K562 (cell line): ENCODE measurements around the gene HIVEP1. TPM values are rescaled to one million over a fixed set of nuclear protein-coding genes. Genes with fewer than 3 reads are reported as not detected.
A peak's percentile ranks its signal among the peaks of the same experiment; 100 is the strongest.

ENCODE experiments used
- C11orf30 ChIP-seq: fragments of 450-650 bp; IDR thresholded peaks from 2 replicates; pipeline ENCODE4 v1.6.1; 2016; ENCODE audit warnings: low read depth, mild to moderate bottlenecking
- CBX3 ChIP-seq, 2 experiments: IDR thresholded peaks; 1 replicate in 1 of 2; 2 replicates in 1 of 2; pipeline ENCODE4 v1.6.1; 2012; ENCODE audit warnings: inconsistent platforms in 2 of 2, low read length in 2 of 2, borderline replicate concordance in 1 of 2, control low read depth in 1 of 2
- SMARCC2 ChIP-seq: fragments of 450-650 bp; IDR thresholded peaks from 2 replicates; pipeline ENCODE4 v1.6.1; 2017; ENCODE audit warnings: antibody characterized with exemption, moderate library complexity, mild to moderate bottlenecking, low read depth
- TEAD4 ChIP-seq, 2 experiments: sonication (generic) in 1 of 2; formaldehyde crosslinking in 1 of 2; IDR thresholded peaks; 2 replicates each; pipeline versions ENCODE4 v1.6.1 to v1.8.0; 2012 to 2022; ENCODE audit warnings: borderline replicate concordance in 1 of 2, inconsistent platforms in 1 of 2, low read length in 1 of 2, mild to moderate bottlenecking in 1 of 2, missing genetic modification reagents in 1 of 2
- ZKSCAN3 ChIP-seq: fragments of 250-450 bp; sonication (Bioruptor Pico); IDR thresholded peaks from 2 replicates; pipeline ENCODE4 v1.4.0; 2020
- polyA plus RNA-seq, 8 experiments: library from polyadenylated mRNA; depleted of rRNA in 4 of 8; stranded (reverse) in 5 of 8; unstranded in 3 of 8; fragments of >200 nt; fragmentation: Nextera tagmentation in 2 of 8; fragmentation: Illumina TruSeq in 1 of 8; extraction: Ambion mirVana in 2 of 8; extraction: Trizol in 1 of 8; gene quantifications; 2 replicates each; pipeline versions ENCODE4 v1.2.1 to v1.2.3, GENCODE V29; 2011 to 2014; ENCODE audit warnings: inconsistent platforms in 1 of 8, missing spikeins in 1 of 8
- total RNA-seq, 7 experiments: library from RNA; depleted of rRNA in 6 of 7; stranded (reverse); fragments of >200 nt in 6 of 7; fragmentation: Illumina TruSeq in 2 of 7; extraction: Trizol in 2 of 7; gene quantifications; 2 replicates each; pipeline versions ENCODE4 v1.2.1 to v1.2.3, GENCODE V29; 2011 to 2021; ENCODE audit warnings: low replicate concordance in 1 of 7
- TF ChIP-seq, protein P1 (sequence below), 2 experiments: fragments of 450-650 bp; formaldehyde crosslinking in 1 of 2; IDR thresholded peaks; 2 replicates each; pipeline versions ENCODE4 v1.4.0 to v1.6.1; 2014 to 2020; ENCODE audit warnings: mild to moderate bottlenecking in 2 of 2, borderline replicate concordance in 1 of 2, low read depth in 1 of 2
- TF ChIP-seq, protein P2 (sequence below): fragments of 450-650 bp; formaldehyde crosslinking; IDR thresholded peaks from 2 replicates; pipeline ENCODE4 v1.4.0; 2022; ENCODE audit warnings: missing genetic modification characterization

Gene HIVEP1
- total and polyA plus RNA-seq, 9 of the 15 experiments (the other 6 are each of a cell fraction or from before 2014, with no cell fraction given): 6.0 to 33.3 (median 21.7) TPM

DNA sequence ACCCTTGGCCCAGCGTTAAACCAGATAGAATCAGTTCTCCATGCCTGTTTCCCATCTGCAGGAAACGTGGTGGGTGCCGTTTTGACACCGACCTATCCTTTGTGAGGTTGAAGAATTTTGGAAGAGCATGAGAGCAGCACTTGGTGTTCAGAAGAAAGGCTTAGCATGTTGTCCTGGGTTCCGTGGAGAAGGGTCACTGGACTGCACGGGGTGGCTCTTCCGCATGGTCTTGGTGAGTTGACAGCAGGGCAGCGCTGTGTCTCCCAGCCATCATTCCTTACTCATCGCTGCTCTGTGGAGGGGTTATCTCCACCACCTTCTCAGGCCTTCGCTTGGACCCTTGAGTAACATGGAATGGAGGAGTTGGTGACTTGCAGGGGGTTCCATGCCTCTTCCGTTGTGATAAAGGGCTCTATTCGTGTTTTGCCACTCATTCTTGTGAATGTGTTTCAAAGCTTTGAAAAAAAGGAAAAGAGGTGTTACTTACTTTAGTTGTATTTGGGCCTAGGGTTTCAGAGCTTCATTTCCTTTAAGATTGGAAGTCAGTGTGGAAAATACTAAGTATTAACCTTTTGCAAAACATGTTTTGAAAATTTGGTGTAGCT, 8.2 kb downstream of the HIVEP1 start (continued):
- TF ChIP-seq, protein P1, sequence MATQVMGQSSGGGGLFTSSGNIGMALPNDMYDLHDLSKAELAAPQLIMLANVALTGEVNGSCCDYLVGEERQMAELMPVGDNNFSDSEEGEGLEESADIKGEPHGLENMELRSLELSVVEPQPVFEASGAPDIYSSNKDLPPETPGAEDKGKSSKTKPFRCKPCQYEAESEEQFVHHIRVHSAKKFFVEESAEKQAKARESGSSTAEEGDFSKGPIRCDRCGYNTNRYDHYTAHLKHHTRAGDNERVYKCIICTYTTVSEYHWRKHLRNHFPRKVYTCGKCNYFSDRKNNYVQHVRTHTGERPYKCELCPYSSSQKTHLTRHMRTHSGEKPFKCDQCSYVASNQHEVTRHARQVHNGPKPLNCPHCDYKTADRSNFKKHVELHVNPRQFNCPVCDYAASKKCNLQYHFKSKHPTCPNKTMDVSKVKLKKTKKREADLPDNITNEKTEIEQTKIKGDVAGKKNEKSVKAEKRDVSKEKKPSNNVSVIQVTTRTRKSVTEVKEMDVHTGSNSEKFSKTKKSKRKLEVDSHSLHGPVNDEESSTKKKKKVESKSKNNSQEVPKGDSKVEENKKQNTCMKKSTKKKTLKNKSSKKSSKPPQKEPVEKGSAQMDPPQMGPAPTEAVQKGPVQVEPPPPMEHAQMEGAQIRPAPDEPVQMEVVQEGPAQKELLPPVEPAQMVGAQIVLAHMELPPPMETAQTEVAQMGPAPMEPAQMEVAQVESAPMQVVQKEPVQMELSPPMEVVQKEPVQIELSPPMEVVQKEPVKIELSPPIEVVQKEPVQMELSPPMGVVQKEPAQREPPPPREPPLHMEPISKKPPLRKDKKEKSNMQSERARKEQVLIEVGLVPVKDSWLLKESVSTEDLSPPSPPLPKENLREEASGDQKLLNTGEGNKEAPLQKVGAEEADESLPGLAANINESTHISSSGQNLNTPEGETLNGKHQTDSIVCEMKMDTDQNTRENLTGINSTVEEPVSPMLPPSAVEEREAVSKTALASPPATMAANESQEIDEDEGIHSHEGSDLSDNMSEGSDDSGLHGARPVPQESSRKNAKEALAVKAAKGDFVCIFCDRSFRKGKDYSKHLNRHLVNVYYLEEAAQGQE (IDR thresholded peaks at IDR 0.05; ENCODE audit: borderline replicate concordance): 0 out of 2 replicates have a peak, but pooled peaks have one; percentile 5
- TF ChIP-seq, protein P1 (CRISPR knock-in tag; IDR thresholded peaks at IDR 0.05; ENCODE audit: low read depth): no peak
- no peak for TF ChIP-seq SMARCC2
- no peak for TF ChIP-seq C11orf30
- TF ChIP-seq CBX3 (IDR thresholded peaks at IDR 0.05; ENCODE audit: borderline replicate concordance in 1 of 2, low read length in 2 of 2): 0 out of 3 replicates have a peak, but pooled peaks of 1 of the 2 experiments have one; percentile 63
- TF ChIP-seq, protein P2, sequence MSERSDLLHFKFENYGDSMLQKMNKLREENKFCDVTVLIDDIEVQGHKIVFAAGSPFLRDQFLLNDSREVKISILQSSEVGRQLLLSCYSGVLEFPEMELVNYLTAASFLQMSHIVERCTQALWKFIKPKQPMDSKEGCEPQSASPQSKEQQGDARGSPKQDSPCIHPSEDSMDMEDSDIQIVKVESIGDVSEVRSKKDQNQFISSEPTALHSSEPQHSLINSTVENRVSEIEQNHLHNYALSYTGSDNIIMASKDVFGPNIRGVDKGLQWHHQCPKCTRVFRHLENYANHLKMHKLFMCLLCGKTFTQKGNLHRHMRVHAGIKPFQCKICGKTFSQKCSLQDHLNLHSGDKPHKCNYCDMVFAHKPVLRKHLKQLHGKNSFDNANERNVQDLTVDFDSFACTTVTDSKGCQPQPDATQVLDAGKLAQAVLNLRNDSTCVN (CRISPR knock-in tag): 0 out of 2 replicates have a peak, but pooled peaks have one; percentile 44
- peak; percentile 28; the same call in 1 of the 2 replicates for TF ChIP-seq TEAD4 (IDR thresholded peaks at IDR 0.05; ENCODE audit: low read length)
- no peak for TF ChIP-seq TEAD4 (CRISPR knock-in tag; IDR thresholded peaks at IDR 0.05; ENCODE audit: borderline replicate concordance)
- TF ChIP-seq ZKSCAN3 (CRISPR knock-in tag): no peak
